ENCODE measurements around the gene NRBP1. TPM values are rescaled to one million over a fixed set of nuclear protein-coding genes. Genes with fewer than 3 reads are reported as not detected.

Gene NRBP1
- total RNA-seq, 1 experiment from 2014 or later: 169 TPM

DNA sequence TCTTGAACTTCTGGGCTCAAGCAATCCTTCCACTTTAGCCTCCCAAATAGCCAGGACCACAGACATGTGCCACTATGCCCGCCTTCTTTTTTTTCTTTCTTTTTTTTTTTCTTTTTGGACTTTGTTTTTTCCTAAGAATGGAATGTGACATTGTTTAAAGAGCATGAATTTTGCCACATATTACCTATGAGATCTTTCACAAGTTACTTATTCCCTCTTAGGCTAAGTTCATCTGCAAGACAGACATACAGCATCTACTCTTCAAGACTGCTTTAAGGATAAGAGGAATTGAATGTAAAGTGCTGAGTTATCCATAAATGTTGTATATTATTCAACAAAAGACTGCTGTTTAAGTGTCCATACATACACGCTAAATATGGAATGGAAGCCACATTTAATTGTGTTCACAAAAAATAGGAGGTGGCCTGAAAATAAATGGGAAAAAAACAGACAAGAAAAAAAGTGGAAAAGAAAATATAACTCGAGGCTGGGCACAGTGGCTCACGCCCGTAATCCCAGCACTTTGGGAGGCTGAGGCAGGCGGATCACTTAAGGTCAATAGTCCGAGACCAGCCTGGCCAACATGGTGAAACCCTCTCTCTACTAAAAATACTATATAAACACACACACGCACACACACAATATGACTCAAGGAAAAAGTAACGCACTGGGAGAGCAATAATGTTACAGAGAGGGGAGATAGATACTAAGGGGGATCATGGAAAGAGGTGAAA, 15.8 kb upstream of the NRBP1 start:
- intact Hi-C loops (cut with micrococcal nuclease; ENCODE audit: unreplicated experiment): no loop called here

DNA sequence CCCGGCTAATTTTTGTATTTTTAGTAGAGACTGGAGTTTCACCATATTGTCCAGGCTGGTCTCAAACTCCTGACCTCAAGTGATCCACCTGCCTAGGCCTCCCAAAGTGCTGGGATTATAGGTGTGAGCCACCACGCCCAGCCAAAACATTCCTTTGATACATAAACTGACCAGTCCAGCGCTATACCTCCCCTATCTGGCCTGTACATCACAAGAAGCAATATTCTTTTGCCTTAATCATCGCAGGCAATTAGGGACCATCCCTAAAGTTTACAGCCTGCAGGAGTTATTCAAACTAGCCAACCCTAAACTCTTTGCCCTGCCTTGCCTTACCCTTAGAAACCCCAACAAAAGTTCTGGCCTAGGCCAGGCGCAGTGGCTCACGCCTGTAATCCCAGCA, 12.3 kb upstream of the NRBP1 start:
- Histone ChIP-seq H3K36me3 (ENCODE audit: control insufficient read depth, insufficient read depth, low read length) (no peaks in the 10 kb centered on the region), H3K4me1 (peaks cover 16% of the 10 kb centered on the region; the same call in 1 of the 2 replicates), H3K9me3 (no peaks in the 10 kb centered on the region), H3K4me3 (ENCODE audit: low read depth, low read length) (no peak overlapping the region), H3K27me3 (replicated peaks; ENCODE audit: control insufficient read depth, insufficient read depth, low read length) (no peaks in the 10 kb centered on the region)
- Mint-ChIP-seq H3K27me3 (ENCODE audit: insufficient read depth, unreplicated experiment) (no peaks in the 10 kb centered on the region), H3K4me3 (ENCODE audit: unreplicated experiment) (no peak overlapping the region), H3K36me3 (ENCODE audit: insufficient read depth, unreplicated experiment) (peaks cover 5% of the 10 kb centered on the region), H3K4me1 (ENCODE audit: low read depth, unreplicated experiment) (peaks cover 20% of the 10 kb centered on the region), H3K27ac (ENCODE audit: unreplicated experiment) (no peak overlapping the region), H3K9me3 (ENCODE audit: unreplicated experiment) (no peaks in the 10 kb centered on the region)
- ChIA-PET CTCF (no interaction called here), POLR2A (no interaction called here)
- DNase-seq: no peak
- TF ChIP-seq, protein P1, sequence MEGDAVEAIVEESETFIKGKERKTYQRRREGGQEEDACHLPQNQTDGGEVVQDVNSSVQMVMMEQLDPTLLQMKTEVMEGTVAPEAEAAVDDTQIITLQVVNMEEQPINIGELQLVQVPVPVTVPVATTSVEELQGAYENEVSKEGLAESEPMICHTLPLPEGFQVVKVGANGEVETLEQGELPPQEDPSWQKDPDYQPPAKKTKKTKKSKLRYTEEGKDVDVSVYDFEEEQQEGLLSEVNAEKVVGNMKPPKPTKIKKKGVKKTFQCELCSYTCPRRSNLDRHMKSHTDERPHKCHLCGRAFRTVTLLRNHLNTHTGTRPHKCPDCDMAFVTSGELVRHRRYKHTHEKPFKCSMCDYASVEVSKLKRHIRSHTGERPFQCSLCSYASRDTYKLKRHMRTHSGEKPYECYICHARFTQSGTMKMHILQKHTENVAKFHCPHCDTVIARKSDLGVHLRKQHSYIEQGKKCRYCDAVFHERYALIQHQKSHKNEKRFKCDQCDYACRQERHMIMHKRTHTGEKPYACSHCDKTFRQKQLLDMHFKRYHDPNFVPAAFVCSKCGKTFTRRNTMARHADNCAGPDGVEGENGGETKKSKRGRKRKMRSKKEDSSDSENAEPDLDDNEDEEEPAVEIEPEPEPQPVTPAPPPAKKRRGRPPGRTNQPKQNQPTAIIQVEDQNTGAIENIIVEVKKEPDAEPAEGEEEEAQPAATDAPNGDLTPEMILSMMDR (IDR thresholded peaks at IDR 0.05; ENCODE audit: insufficient read depth in 1 of 2, low read depth in 1 of 2, low read length in 1 of 2, severe bottlenecking in 1 of 2, unreplicated experiment in 1 of 2): no peak
- intact Hi-C loops (cut with micrococcal nuclease; ENCODE audit: unreplicated experiment): no loop called here
- no TSS peak for BruUV-seq (replicated peaks)

More for the DNA sequence above, 15.8 kb upstream of the NRBP1 start:
- TF ChIP-seq, protein P1 (IDR thresholded peaks at IDR 0.05; ENCODE audit: insufficient read depth in 1 of 2, low read depth in 1 of 2, low read length in 1 of 2, severe bottlenecking in 1 of 2, unreplicated experiment in 1 of 2): no peak
- Histone ChIP-seq H3K27me3 (replicated peaks; ENCODE audit: control insufficient read depth, insufficient read depth, low read length) (no peaks in the 10 kb centered on the region), H3K4me1 (peaks cover 26% of the 10 kb centered on the region), H3K4me3 (ENCODE audit: low read depth, low read length) (no peak overlapping the region), H3K36me3 (ENCODE audit: control insufficient read depth, insufficient read depth, low read length) (no peaks in the 10 kb centered on the region), H3K9me3 (no peaks in the 10 kb centered on the region)
- Mint-ChIP-seq H3K27me3 (ENCODE audit: insufficient read depth, unreplicated experiment) (no peaks in the 10 kb centered on the region), H3K4me3 (ENCODE audit: unreplicated experiment) (no peak overlapping the region), H3K9me3 (ENCODE audit: unreplicated experiment) (no peaks in the 10 kb centered on the region), H3K36me3 (ENCODE audit: insufficient read depth, unreplicated experiment) (peaks cover 19% of the 10 kb centered on the region), H3K27ac (ENCODE audit: unreplicated experiment) (peak overlapping the region; percentile 23), H3K4me1 (ENCODE audit: low read depth, unreplicated experiment) (peaks cover 27% of the 10 kb centered on the region)
- BruUV-seq (replicated peaks): no TSS peak
- ChIA-PET CTCF (no interaction called here), POLR2A (no interaction called here)
- DNase-seq: no peak

DNA sequence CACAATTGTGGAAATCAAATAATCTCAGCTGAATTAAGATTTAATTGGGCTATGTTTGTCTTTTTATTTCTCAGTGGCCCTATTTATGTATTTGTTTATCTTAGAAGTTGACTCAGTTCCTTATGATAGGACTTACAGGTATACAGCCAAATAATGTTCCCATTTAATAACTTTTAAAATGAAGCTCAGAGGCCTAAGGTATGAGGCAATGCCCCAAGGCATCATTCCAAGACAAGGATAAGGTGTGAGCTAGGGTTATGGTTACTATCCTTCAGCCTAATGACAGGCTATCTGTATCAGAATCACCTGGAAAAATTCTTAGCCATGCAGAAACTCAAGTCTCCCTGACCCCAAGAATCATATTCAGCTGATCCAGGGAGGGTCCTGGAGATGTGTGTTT, 7.4 kb upstream of the NRBP1 start:
- BruUV-seq (replicated peaks): no TSS peak
- H3K9me3 Mint-ChIP-seq (ENCODE audit: unreplicated experiment): no peaks in the 10 kb centered on the region
- CTCF ChIA-PET: no interaction called here

More for the DNA sequence above, 7.4 kb upstream of the NRBP1 start:
- no peak overlapping the region for H3K4me3 ChIP-seq (ENCODE audit: low read depth, low read length)
- Mint-ChIP-seq H3K4me1 (ENCODE audit: low read depth, unreplicated experiment) (no peaks in the 10 kb centered on the region), H3K36me3 (ENCODE audit: insufficient read depth, unreplicated experiment) (no peaks in the 10 kb centered on the region), H3K27ac (ENCODE audit: unreplicated experiment) (no peak overlapping the region), H3K4me3 (ENCODE audit: unreplicated experiment) (no peak overlapping the region), H3K27me3 (ENCODE audit: insufficient read depth, unreplicated experiment) (no peaks in the 10 kb centered on the region)
- DNase-seq: no peak
- intact Hi-C loops (cut with micrococcal nuclease; ENCODE audit: unreplicated experiment): no loop called here
- no peaks in the 10 kb centered on the region for H3K27me3 ChIP-seq (replicated peaks; ENCODE audit: control insufficient read depth, insufficient read depth, low read length)
- POLR2A ChIA-PET: no interaction called here
- H3K4me1 ChIP-seq: 0 out of 2 replicates have a peak, but pooled peaks cover 8% of the 10 kb centered on the region
- TF ChIP-seq, protein P1 (IDR thresholded peaks at IDR 0.05; ENCODE audit: insufficient read depth in 1 of 2, low read depth in 1 of 2, low read length in 1 of 2, severe bottlenecking in 1 of 2, unreplicated experiment in 1 of 2): no peak
- H3K9me3 ChIP-seq: no peaks in the 10 kb centered on the region
- H3K36me3 ChIP-seq (ENCODE audit: control insufficient read depth, insufficient read depth, low read length): no peaks in the 10 kb centered on the region

Data from Caco-2 (cell line).